Measurements from ENCODE around the gene TARBP1.
"Not testable (repeated sequence)": the region's sequence is repeated elsewhere in the genome, so short reads cannot be mapped to it uniquely, and the experiment has no call there.

Gene TARBP1

DNA sequence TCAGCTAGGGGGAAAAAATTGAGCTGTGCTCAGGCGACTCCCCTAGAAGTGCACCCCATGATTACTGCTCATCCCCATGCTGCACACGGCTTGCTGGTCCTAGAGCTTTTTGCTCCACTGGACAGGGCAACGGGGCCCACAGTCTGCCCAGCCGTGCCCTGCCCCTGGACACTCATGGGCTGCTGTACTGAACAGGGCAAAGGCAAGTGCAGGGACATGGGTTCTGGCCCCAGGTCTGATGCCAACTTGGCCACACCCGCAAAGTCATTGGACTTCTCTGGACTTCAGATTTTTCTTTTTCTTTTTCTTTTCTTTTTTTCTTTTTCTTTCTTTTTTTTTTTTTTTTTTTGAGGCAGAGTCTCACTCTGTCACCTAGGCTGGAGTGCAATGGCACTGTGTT, 42.9 kb upstream of the TARBP1 start:
- DNase-seq (ENCODE audit: low spot score): no peak
- in situ Hi-C loops (cut with MboI; ENCODE audit: low pct_unique_long_range_greater_than_20kb, low sequenced_read_pairs, unreplicated experiment): no loop called here
- TF ChIP-seq CTCF (IDR thresholded peaks at IDR 0.05; ENCODE audit: extremely low read depth, insufficient read depth, missing control alignments): no peak

GRCh38 chr1:234520908-234521817, 42.2 kb upstream of the TARBP1 start:
- no peak for DNase-seq (ENCODE audit: low spot score)
- no peak for TF ChIP-seq CTCF (IDR thresholded peaks at IDR 0.05; ENCODE audit: extremely low read depth, insufficient read depth, missing control alignments)
- in situ Hi-C loops (cut with MboI; ENCODE audit: low pct_unique_long_range_greater_than_20kb, low sequenced_read_pairs, unreplicated experiment): no loop called here

DNA sequence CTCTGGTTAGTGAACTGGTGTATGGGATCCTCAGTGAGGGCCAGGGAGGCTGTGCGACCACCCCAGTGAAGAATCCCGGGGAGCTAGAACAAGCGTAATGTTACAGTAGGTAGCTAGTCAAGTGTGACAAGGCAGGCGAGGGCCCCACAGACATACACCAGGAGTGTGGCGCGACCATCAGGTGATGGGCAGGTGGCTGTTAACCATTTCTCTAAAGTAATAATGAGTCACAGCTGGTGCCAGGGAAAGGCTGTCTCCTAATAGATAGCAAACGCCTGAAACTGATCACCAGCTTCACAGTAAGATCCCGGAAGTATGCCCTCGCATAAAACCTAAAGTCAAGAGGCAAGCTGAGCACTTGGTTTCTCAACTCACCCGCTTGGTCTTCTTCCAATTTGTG, 40.5 kb upstream of the TARBP1 start:
- no peak for TF ChIP-seq CTCF (IDR thresholded peaks at IDR 0.05; ENCODE audit: extremely low read depth, insufficient read depth, missing control alignments)
- no peak for DNase-seq (ENCODE audit: low spot score)
- in situ Hi-C loops (cut with MboI; ENCODE audit: low pct_unique_long_range_greater_than_20kb, low sequenced_read_pairs, unreplicated experiment): no loop called here

GRCh38 chr1:234518876-234519275, 39.9 kb upstream of the TARBP1 start:
- no peak for DNase-seq (ENCODE audit: low spot score)
- in situ Hi-C loops (cut with MboI; ENCODE audit: low pct_unique_long_range_greater_than_20kb, low sequenced_read_pairs, unreplicated experiment): no loop called here
- no peak for TF ChIP-seq CTCF (IDR thresholded peaks at IDR 0.05; ENCODE audit: extremely low read depth, insufficient read depth, missing control alignments)

- in situ Hi-C loops (cut with MboI; ENCODE audit: low pct_unique_long_range_greater_than_20kb, low sequenced_read_pairs, unreplicated experiment); DNase-seq (ENCODE audit: low spot score): not testable (repeated sequence)
Measured at GRCh38 chr1:234518086-234518485, 39.1 kb upstream of the TARBP1 start.

GRCh38 chr1:234517110-234517802, 38.3 kb upstream of the TARBP1 start:
- DNase-seq (ENCODE audit: low spot score): no peak
- no peak for TF ChIP-seq CTCF (IDR thresholded peaks at IDR 0.05; ENCODE audit: extremely low read depth, insufficient read depth, missing control alignments)
- in situ Hi-C loops (cut with MboI; ENCODE audit: low pct_unique_long_range_greater_than_20kb, low sequenced_read_pairs, unreplicated experiment): no loop called here

DNA sequence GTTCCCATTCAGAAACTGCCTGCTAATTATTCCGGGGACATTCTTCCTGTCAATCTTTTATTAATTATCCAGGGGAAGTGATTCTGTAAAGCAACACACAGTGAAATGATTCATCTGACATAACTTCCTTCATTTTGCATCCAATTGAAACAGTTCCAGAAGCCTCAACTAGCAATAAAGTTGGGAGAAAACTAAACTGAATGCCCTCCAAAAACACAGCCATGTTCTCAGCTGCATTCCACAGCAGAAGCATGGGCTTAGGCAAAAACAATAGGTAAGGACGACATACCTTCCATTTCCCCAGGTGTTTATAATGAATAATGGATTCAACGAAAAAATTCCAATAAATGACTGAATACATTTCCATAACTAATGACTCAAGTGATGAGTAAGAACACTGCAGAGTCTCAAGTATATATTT, 36.9 kb upstream of the TARBP1 start:
- in situ Hi-C loops (cut with MboI; ENCODE audit: low pct_unique_long_range_greater_than_20kb, low sequenced_read_pairs, unreplicated experiment): no loop called here
- no peak for DNase-seq (ENCODE audit: low spot score)
- TF ChIP-seq CTCF (IDR thresholded peaks at IDR 0.05; ENCODE audit: extremely low read depth, insufficient read depth, missing control alignments): no peak
